ENCODE measurements around the gene KBTBD6.
A peak's percentile ranks its signal among the peaks of the same experiment; 100 is the strongest.

Gene KBTBD6

GRCh38 chr13:41130356-41130755 is 2.2 kb downstream of the KBTBD6 start:
- Histone ChIP-seq H3K4me3 (replicated peaks; ENCODE audit: low read depth, low read length) (peak overlapping the region; percentile 28), H3K27me3 (replicated peaks; ENCODE audit: control insufficient read depth, insufficient read depth, low read length) (no peaks in the 10 kb centered on the region), H3K36me3 (ENCODE audit: control insufficient read depth, insufficient read depth, low read length) (no peaks in the 10 kb centered on the region)
- DNase-seq (ENCODE audit: extremely low read depth, insufficient read length): no peak
- no peak for TF ChIP-seq CTCF (IDR thresholded peaks at IDR 0.05; ENCODE audit: insufficient read depth, low read length, poor library complexity, severe bottlenecking)

- no peaks in the 10 kb centered on the region for H3K36me3 ChIP-seq (ENCODE audit: control insufficient read depth, insufficient read depth, low read length)
- DNase-seq (ENCODE audit: extremely low read depth, insufficient read length): no peak
- H3K4me3 ChIP-seq (replicated peaks; ENCODE audit: low read depth, low read length): no peak overlapping the region
- no peak for TF ChIP-seq CTCF (IDR thresholded peaks at IDR 0.05; ENCODE audit: insufficient read depth, low read length, poor library complexity, severe bottlenecking)
- no peaks in the 10 kb centered on the region for H3K27me3 ChIP-seq (replicated peaks; ENCODE audit: control insufficient read depth, insufficient read depth, low read length)
These were observed 4.9 kb downstream of the KBTBD6 start for GRCh38 chr13:41127701-41128100.

GRCh38 chr13:41122838-41123237 is 9.8 kb downstream of the KBTBD6 start:
- no peak for TF ChIP-seq CTCF (IDR thresholded peaks at IDR 0.05; ENCODE audit: insufficient read depth, low read length, poor library complexity, severe bottlenecking)
- H3K36me3 ChIP-seq (ENCODE audit: control insufficient read depth, insufficient read depth, low read length): no peaks in the 10 kb centered on the region
- no peak overlapping the region for H3K4me3 ChIP-seq (replicated peaks; ENCODE audit: low read depth, low read length)
- H3K27me3 ChIP-seq (replicated peaks; ENCODE audit: control insufficient read depth, insufficient read depth, low read length): no peaks in the 10 kb centered on the region
- no peak for DNase-seq (ENCODE audit: extremely low read depth, insufficient read length)

GRCh38 chr13:41117869-41118268 is 14.7 kb downstream of the KBTBD6 start:
- Histone ChIP-seq H3K4me3 (replicated peaks; ENCODE audit: low read depth, low read length) (no peak overlapping the region), H3K27me3 (replicated peaks; ENCODE audit: control insufficient read depth, insufficient read depth, low read length) (no peaks in the 10 kb centered on the region), H3K36me3 (ENCODE audit: control insufficient read depth, insufficient read depth, low read length) (no peaks in the 10 kb centered on the region)
- TF ChIP-seq CTCF (IDR thresholded peaks at IDR 0.05; ENCODE audit: insufficient read depth, low read length, poor library complexity, severe bottlenecking): no peak
- DNase-seq (ENCODE audit: extremely low read depth, insufficient read length): no peak

- TF ChIP-seq CTCF (IDR thresholded peaks at IDR 0.05; ENCODE audit: insufficient read depth, low read length, poor library complexity, severe bottlenecking): no peak
- H3K27me3 ChIP-seq (replicated peaks; ENCODE audit: control insufficient read depth, insufficient read depth, low read length): no peaks in the 10 kb centered on the region
- no peak for DNase-seq (ENCODE audit: extremely low read depth, insufficient read length)
- no peak overlapping the region for H3K4me3 ChIP-seq (replicated peaks; ENCODE audit: low read depth, low read length)
- no peaks in the 10 kb centered on the region for H3K36me3 ChIP-seq (ENCODE audit: control insufficient read depth, insufficient read depth, low read length)
These were observed 21.1 kb downstream of the KBTBD6 start for GRCh38 chr13:41111454-41111853.

- H3K4me3 ChIP-seq (replicated peaks; ENCODE audit: low read depth, low read length): no peak overlapping the region
- TF ChIP-seq CTCF (IDR thresholded peaks at IDR 0.05; ENCODE audit: insufficient read depth, low read length, poor library complexity, severe bottlenecking): no peak
- no peaks in the 10 kb centered on the region for H3K27me3 ChIP-seq (replicated peaks; ENCODE audit: control insufficient read depth, insufficient read depth, low read length)
- no peaks in the 10 kb centered on the region for H3K36me3 ChIP-seq (ENCODE audit: control insufficient read depth, insufficient read depth, low read length)
- no peak for DNase-seq (ENCODE audit: extremely low read depth, insufficient read length)
These were observed 25.0 kb downstream of the KBTBD6 start for GRCh38 chr13:41107584-41108014.

Measured in GM06990 (cell line).